ENCODE data around the gene ASB3. TPM values are rescaled to one million over a fixed set of nuclear protein-coding genes. Genes with fewer than 3 reads are reported as not detected.
"Not testable (repeated sequence)": the region's sequence is repeated elsewhere in the genome, so short reads cannot be mapped to it uniquely, and the experiment has no call there.

The ASB3 gene
- total and polyA plus RNA-seq, 12 donors = 5.2 to 14.4 (median 10.9) TPM

DNA sequence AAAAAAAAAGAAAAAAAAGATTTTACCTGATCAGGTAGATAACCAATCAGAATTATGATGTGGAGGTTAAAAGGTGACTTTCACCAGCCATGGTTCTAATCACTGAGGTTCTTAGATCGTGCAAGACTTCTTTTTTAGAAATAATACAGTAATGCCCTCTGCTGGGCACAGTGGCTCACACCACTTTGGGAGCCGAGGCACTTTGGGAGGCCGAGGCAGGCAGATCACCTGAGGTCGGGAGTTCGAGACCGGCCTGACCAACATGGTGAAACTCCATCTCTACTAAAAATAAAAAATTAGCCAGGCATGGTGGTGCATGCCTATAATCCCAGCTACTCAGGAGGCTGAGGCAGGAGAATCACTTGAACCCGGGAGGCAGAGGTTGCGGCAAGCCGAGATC lies 36.9 kb upstream of the ASB3 start:
- H3K4me3 ChIP-seq; H3K27me3 ChIP-seq; intact Hi-C loops (cut with DNase I); DNase-seq; H3K9me3 ChIP-seq; H3K27ac ChIP-seq; ATAC-seq: not testable (repeated sequence)
- peaks cover 0 to 29% (median 8%) of the 10 kb centered on the region in 9 donors for H3K36me3 ChIP-seq
- 92 to 93% methylated on average over 9 of the region's 9 CpGs for WGBS, 2 donors
- peaks cover 0 to 24% (median 18%) of the 10 kb centered on the region in 9 donors for H3K4me1 ChIP-seq
- TF ChIP-seq, protein P1, sequence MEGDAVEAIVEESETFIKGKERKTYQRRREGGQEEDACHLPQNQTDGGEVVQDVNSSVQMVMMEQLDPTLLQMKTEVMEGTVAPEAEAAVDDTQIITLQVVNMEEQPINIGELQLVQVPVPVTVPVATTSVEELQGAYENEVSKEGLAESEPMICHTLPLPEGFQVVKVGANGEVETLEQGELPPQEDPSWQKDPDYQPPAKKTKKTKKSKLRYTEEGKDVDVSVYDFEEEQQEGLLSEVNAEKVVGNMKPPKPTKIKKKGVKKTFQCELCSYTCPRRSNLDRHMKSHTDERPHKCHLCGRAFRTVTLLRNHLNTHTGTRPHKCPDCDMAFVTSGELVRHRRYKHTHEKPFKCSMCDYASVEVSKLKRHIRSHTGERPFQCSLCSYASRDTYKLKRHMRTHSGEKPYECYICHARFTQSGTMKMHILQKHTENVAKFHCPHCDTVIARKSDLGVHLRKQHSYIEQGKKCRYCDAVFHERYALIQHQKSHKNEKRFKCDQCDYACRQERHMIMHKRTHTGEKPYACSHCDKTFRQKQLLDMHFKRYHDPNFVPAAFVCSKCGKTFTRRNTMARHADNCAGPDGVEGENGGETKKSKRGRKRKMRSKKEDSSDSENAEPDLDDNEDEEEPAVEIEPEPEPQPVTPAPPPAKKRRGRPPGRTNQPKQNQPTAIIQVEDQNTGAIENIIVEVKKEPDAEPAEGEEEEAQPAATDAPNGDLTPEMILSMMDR (IDR thresholded peaks at IDR 0.05) = peak in 2 of 9 donors; percentile 9 to 31

DNA sequence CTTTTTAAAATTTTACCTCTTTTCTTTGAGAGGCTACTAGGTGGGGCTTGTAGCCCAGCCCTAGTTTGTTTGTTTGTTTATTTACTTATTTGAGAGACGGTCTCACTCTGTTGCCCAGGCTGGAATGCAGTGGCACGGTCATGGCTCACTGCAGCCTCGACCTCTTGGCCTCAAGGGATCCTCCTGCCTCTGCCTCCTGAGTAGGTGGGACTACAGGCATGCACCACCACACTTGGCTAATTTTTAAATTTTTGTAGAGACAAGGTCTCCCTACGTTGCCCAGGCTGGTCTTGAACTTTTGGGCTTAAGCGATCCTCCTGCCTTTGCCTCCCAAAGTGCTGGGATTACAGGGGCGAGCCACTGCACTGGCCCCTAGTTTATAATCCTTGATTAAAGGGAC lies 35.1 kb upstream of the ASB3 start:
- H3K27ac ChIP-seq = no peak overlapping the region
- intact Hi-C loops (cut with DNase I) = no loop called here

DNA sequence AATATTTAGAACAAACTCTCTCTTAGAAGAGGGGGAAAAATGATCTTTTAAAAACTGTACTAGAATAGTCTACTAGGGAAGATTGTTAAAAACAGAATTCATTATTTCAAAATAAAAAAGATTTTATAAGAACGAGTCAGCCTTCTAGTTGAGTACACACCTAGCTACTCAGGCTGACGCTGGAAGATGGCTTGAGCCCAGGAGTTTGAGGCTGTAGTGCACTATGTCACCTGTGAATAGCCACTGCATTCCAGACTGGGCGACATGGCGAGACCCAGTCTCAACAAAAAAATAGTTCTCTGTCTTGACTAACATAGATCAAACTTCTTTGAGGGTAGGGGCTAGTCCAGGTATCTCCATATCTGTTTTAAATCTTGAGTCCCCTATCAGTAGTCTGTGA lies 34.0 kb upstream of the ASB3 start:
- no peak for DNase-seq
- Histone ChIP-seq H3K4me1 (peaks cover 0 to under 1% (median 0%) of the 10 kb centered on the region in 9 donors), H3K27me3 (no peaks in the 10 kb centered on the region), H3K4me3 (no peak overlapping the region), H3K9me3 (no peaks in the 10 kb centered on the region), H3K36me3 (peaks cover 0 to 58% (median 18%) of the 10 kb centered on the region in 9 donors), H3K27ac (no peak overlapping the region)
- intact Hi-C loops (cut with DNase I) = no loop called here
- 93 to 95% methylated on average over 4 of the region's 4 CpGs for WGBS, 2 donors
- TF ChIP-seq, protein P1 (IDR thresholded peaks at IDR 0.05) = no peak
- peak in 1 of 8 donors; percentile 24 for ATAC-seq

More for the DNA sequence above, 35.1 kb upstream of the ASB3 start:
- no peak for DNase-seq
- H3K4me3 ChIP-seq = no peak overlapping the region
- 88 to 92% methylated on average over 6 of the region's 6 CpGs for WGBS, 2 donors
- TF ChIP-seq, protein P1 (IDR thresholded peaks at IDR 0.05) = no peak
- H3K36me3 ChIP-seq = peaks cover 0 to 48% (median 11%) of the 10 kb centered on the region in 9 donors
- H3K9me3 ChIP-seq = no peaks in the 10 kb centered on the region
- H3K4me1 ChIP-seq = peaks cover 0 to 12% (median 9%) of the 10 kb centered on the region in 9 donors
- no peaks in the 10 kb centered on the region for H3K27me3 ChIP-seq
- ATAC-seq = no peak

DNA sequence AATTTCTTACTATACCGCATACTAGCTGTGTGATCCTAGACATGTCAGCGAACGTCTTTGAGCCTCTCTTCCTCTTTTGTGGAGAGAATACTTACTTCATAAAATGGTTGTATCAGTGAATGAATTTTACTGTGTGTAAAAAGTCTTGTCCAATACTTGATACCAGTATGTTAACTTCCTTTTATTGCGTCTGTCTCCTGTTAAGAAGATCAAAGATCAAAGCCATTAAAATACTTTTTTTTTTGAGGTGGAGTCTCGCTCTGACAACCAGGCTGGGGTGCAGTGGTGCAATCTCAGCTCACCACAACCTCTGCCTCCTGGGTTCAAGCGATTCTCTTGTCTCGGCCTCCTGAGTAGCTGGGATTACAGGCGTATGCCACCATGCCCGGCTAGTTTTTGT lies 33.3 kb upstream of the ASB3 start:
- H3K36me3 ChIP-seq = peaks cover 0 to 65% (median 21%) of the 10 kb centered on the region in 9 donors
- no peak overlapping the region for H3K4me3 ChIP-seq
- TF ChIP-seq, protein P1 (IDR thresholded peaks at IDR 0.05) = no peak
- no peak for ATAC-seq
- DNase-seq = no peak
- H3K4me1 ChIP-seq = no peaks in the 10 kb centered on the region
- H3K9me3 ChIP-seq = no peaks in the 10 kb centered on the region
- 94% methylated on average over 9 of the region's 9 CpGs for WGBS, 2 donors
- intact Hi-C loops (cut with DNase I) = no loop called here
- H3K27ac ChIP-seq = no peak overlapping the region
- no peaks in the 10 kb centered on the region for H3K27me3 ChIP-seq
